ENCODE measurements around the gene TMC3. TPM values are rescaled to one million over a fixed set of nuclear protein-coding genes. Genes with fewer than 3 reads are reported as not detected.
A peak's percentile ranks its signal among the peaks of the same experiment; 100 is the strongest.

Gene TMC3
- total RNA-seq, 1 donor from 2014 or later = not detected

DNA sequence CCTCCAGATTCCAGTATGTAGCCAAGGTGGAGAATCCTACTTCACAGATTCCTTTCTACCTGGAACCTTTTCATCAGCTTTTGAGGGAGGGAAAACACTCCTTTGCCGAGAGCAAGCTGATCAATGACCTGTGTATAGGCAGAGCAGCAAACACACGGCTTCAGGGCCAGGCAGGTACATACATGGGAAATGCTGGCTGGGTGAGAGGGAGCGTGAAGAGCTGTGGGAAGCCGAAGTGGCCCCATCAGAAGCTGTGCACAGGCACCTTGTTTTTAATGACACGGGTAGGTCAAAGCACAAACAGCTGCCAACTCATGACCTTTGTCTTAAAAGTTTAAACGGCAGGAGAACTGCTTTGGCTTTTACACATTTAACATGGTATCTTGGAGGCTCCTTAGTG is 75.4 kb downstream of the TMC3 start:
- Histone ChIP-seq H3K9me3 (replicated peaks) (no peaks in the 10 kb centered on the region), H3K4me1 (peaks cover 41% of the 10 kb centered on the region), H3K4me3 (peak overlapping the region; percentile 51), H3K27me3 (ENCODE audit: low read depth) (no peaks in the 10 kb centered on the region), H3K27ac (replicated peaks) (no peak overlapping the region), H3K36me3 (peaks cover 26% of the 10 kb centered on the region)
- DNase-seq = no peak
- intact Hi-C loops (cut with micrococcal nuclease) = no loop called here
- TF ChIP-seq, protein P1, sequence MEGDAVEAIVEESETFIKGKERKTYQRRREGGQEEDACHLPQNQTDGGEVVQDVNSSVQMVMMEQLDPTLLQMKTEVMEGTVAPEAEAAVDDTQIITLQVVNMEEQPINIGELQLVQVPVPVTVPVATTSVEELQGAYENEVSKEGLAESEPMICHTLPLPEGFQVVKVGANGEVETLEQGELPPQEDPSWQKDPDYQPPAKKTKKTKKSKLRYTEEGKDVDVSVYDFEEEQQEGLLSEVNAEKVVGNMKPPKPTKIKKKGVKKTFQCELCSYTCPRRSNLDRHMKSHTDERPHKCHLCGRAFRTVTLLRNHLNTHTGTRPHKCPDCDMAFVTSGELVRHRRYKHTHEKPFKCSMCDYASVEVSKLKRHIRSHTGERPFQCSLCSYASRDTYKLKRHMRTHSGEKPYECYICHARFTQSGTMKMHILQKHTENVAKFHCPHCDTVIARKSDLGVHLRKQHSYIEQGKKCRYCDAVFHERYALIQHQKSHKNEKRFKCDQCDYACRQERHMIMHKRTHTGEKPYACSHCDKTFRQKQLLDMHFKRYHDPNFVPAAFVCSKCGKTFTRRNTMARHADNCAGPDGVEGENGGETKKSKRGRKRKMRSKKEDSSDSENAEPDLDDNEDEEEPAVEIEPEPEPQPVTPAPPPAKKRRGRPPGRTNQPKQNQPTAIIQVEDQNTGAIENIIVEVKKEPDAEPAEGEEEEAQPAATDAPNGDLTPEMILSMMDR (IDR thresholded peaks at IDR 0.05; ENCODE audit: borderline replicate concordance) = no peak

DNA sequence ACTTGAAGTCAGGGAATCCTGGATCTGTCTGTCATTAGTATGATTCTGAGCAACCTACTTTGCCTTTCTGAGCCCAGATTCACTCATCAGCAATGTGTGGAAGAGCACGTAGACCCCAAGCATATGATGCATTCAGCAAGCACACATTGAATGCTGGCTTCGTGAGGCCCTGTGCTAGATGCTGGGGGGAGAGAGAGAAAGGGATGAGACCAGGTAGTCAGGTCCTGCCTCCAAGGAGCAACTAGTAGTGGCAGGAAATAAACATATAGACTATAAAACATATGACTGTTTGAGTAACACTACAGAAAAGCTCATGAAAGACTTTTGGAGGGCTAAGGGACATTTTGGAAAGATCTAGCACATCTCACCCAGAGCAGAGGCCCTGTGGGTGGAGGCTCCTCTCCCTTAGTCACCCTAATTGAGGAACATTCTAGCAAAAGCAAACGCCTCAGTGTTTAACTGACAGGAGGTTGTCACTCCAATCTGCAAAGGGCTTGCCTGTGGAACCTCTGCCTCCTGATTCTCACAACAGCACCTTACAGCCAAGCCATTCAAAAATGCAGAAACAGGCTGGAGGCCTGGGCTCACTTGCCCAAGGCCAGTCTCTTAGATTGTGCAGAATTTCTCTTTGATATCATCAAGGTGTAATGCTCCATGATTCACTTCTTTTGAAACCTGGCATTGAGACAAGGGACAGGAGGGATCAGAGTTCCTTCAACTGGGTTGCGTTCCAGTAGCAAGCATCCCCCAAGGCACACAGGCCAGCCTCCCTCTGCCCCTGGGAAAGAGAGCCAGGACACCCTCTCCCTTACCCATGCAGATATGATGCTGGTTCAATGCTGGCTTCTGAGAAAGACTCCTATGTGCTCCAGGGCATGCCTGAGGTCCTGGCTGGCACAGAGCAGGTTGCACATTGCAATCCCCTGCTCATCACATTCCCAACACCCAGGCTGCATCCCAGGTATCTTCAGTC is 76.1 kb downstream of the TMC3 start:
- TF ChIP-seq, protein P1 (IDR thresholded peaks at IDR 0.05; ENCODE audit: borderline replicate concordance) = no peak
- Histone ChIP-seq H3K27ac (replicated peaks) (peak overlapping the region; percentile 69), H3K9me3 (replicated peaks) (no peaks in the 10 kb centered on the region), H3K4me3 (peak overlapping the region; percentile 51), H3K36me3 (peaks cover 19% of the 10 kb centered on the region), H3K27me3 (ENCODE audit: low read depth) (no peaks in the 10 kb centered on the region), H3K4me1 (peaks cover 40% of the 10 kb centered on the region)
- intact Hi-C loops (cut with micrococcal nuclease) = no loop called here
- no peak for DNase-seq

DNA sequence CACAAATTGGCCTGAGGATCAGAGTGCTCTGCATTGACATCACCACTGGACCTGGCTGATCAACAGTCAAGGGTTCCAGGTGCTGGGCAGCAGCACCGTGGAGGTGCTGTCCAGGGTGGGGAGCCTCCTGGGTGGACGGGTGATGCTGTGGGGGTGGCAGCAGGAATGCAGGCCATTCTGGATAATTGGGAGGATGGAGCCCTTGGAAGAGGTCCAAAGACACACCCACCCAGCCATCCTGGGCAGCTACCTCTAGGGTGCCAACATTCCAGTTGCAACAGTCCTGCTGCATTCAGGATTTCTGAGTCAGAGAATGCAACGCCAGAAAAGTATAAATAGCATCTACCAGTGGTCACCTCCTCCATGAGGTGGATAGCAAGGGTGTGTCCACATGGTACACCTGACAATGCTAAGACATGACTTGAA is 76.9 kb downstream of the TMC3 start:
- intact Hi-C loops (cut with micrococcal nuclease) = no loop called here
- H3K4me1 ChIP-seq = peaks cover 40% of the 10 kb centered on the region

DNA sequence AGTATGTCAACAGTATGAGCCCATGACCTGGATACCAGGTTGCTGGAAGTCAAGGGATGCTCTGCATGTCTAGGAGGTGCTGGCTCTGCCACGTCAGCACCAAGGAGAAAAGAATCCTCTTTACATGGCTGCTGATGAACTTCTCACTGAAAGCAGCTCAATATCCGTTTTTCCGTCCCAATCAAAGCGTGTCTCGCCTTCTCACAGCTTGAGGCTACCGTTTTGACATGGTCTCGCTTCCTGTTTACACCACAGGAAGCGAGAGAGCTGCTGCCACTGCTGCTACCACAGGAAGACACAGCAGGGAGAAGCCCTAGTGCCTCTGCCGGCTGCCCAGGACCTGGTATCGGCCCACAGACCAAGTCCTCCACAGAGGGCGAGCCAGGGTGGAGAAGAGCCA is 77.3 kb downstream of the TMC3 start:
- peak; percentile 47 for DNase-seq
- TF ChIP-seq, protein P1 (IDR thresholded peaks at IDR 0.05; ENCODE audit: borderline replicate concordance) = no peak
- peak overlapping the region; percentile 51 for H3K4me3 ChIP-seq
- H3K4me1 ChIP-seq = peaks cover 40% of the 10 kb centered on the region
- peaks cover 7% of the 10 kb centered on the region for H3K36me3 ChIP-seq
- intact Hi-C loops (cut with micrococcal nuclease) = no loop called here
- peak overlapping the region; percentile 69 for H3K27ac ChIP-seq (replicated peaks)
- peaks cover 7% of the 10 kb centered on the region for H3K27me3 ChIP-seq (ENCODE audit: low read depth)
- no peaks in the 10 kb centered on the region for H3K9me3 ChIP-seq (replicated peaks)

More for the DNA sequence above, 76.9 kb downstream of the TMC3 start:
- TF ChIP-seq, protein P1 (IDR thresholded peaks at IDR 0.05; ENCODE audit: borderline replicate concordance) = no peak
- Histone ChIP-seq H3K27ac (replicated peaks) (peak overlapping the region; percentile 69), H3K36me3 (peaks cover 12% of the 10 kb centered on the region), H3K4me3 (peak overlapping the region; percentile 51), H3K9me3 (replicated peaks) (no peaks in the 10 kb centered on the region), H3K27me3 (ENCODE audit: low read depth) (peaks cover 4% of the 10 kb centered on the region)
- DNase-seq = no peak

DNA sequence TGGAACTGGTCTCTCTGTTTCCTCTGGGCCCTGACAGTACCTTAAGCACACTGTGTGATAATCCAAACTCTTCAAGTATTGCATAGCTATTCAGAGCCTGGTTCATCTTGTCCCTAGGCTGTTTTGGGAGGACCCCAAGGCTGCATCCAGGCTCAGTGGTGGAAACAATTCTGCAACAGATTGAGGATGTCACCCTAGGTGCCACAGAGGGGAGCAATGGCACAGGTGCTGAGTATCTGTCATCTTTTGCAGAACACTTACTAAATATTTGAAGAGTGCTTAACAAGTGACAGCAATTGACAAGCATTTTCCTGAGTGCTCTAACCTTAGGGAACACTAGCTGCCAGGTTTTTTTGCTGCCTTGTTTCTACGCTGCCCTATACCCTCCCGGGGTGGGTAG is 77.8 kb downstream of the TMC3 start:
- TF ChIP-seq, protein P1 (IDR thresholded peaks at IDR 0.05; ENCODE audit: borderline replicate concordance) = no peak
- H3K4me3 ChIP-seq = no peak overlapping the region
- intact Hi-C loops (cut with micrococcal nuclease) = no loop called here
- H3K9me3 ChIP-seq (replicated peaks) = no peaks in the 10 kb centered on the region
- peaks cover 40% of the 10 kb centered on the region for H3K4me1 ChIP-seq
- H3K27ac ChIP-seq (replicated peaks) = peak overlapping the region; percentile 69
- peaks cover 7% of the 10 kb centered on the region for H3K27me3 ChIP-seq (ENCODE audit: low read depth)
- no peak for DNase-seq
- H3K36me3 ChIP-seq = peaks cover 2% of the 10 kb centered on the region
